ENCODE data around the gene ISLR. TPM values are rescaled to one million over a fixed set of nuclear protein-coding genes. Genes with fewer than 3 reads are reported as not detected.

Gene ISLR
- polyA plus RNA-seq, 1 donor (not counting 4 experiments of a cell fraction or from before 2014, with no cell fraction given), result not detected

- no peaks in the 10 kb centered on the region for H3K4me1 ChIP-seq (ENCODE audit: control insufficient read depth, extremely low read depth, insufficient read depth, low read length)
- H3K27me3 ChIP-seq (ENCODE audit: control insufficient read depth, extremely low read depth, insufficient read depth, low read length), result no peaks in the 10 kb centered on the region
- no peaks in the 10 kb centered on the region for H3K9me3 ChIP-seq (ENCODE audit: control insufficient read depth, low read depth, low read length)
- H3K79me2 ChIP-seq (ENCODE audit: control insufficient read depth, insufficient read depth, low read length), result no peaks in the 10 kb centered on the region
- H3K36me3 ChIP-seq (ENCODE audit: control insufficient read depth in 2 of 2, extremely low read depth in 1 of 2, insufficient read depth in 2 of 2, low read length in 2 of 2), result no peaks in the 10 kb centered on the region
- DNase-seq (ENCODE audit: low read depth, low spot score) (no peak), FAIRE-seq (no peak)
- dilution Hi-C loops (cut with MboI; ENCODE audit: extremely low pct_ligation_motif_present, low sequenced_read_pairs), result no loop called here
- no peak overlapping the region for H3K27ac ChIP-seq (ENCODE audit: control insufficient read depth, insufficient read depth, low read length)
- TF ChIP-seq CTCF (optimal IDR thresholded peaks at IDR 0.05 in 1 of 3, IDR thresholded peaks at IDR 0.05 in 1 of 3, conservative IDR thresholded peaks at IDR 0.05 in 1 of 3; ENCODE audit: extremely low read depth in 1 of 3, insufficient read depth in 2 of 3, low read length in 3 of 3) (no peak), EZH2 (IDR thresholded peaks at IDR 0.05; ENCODE audit: low read length) (no peak)
- no peaks in the 10 kb centered on the region for H4K20me1 ChIP-seq (ENCODE audit: control insufficient read depth, extremely low read depth, insufficient read depth, low read length)
- H3K9me1 ChIP-seq (ENCODE audit: control insufficient read depth, extremely low read depth, insufficient read depth, low read length), result no peaks in the 10 kb centered on the region
- H3K4me2 ChIP-seq (ENCODE audit: control insufficient read depth, extremely low read depth, insufficient read depth, low read depth, low read length), result no peak overlapping the region
- no peak overlapping the region for H2AFZ ChIP-seq (ENCODE audit: control insufficient read depth, low read length)
- H3K9ac ChIP-seq (ENCODE audit: control insufficient read depth, extremely low read depth, insufficient read depth, low read length), result no peak overlapping the region
- no peak overlapping the region for H3K4me3 ChIP-seq (ENCODE audit: control insufficient read depth in 2 of 3, extremely low read depth in 1 of 3, insufficient read depth in 2 of 3, low read depth in 1 of 3, low read length in 3 of 3)
Measured at GRCh38 chr15:74146277-74146800, 27.2 kb upstream of the ISLR start.

GRCh38 chr15:74147051-74147450 is 26.5 kb upstream of the ISLR start:
- TF ChIP-seq EZH2 (IDR thresholded peaks at IDR 0.05; ENCODE audit: low read length) (no peak), CTCF (optimal IDR thresholded peaks at IDR 0.05 in 1 of 3, IDR thresholded peaks at IDR 0.05 in 1 of 3, conservative IDR thresholded peaks at IDR 0.05 in 1 of 3; ENCODE audit: extremely low read depth in 1 of 3, insufficient read depth in 2 of 3, low read length in 3 of 3) (no peak)
- DNase-seq (ENCODE audit: low read depth, low spot score) (no peak), FAIRE-seq (no peak)
- Histone ChIP-seq H3K79me2 (ENCODE audit: control insufficient read depth, insufficient read depth, low read length) (no peaks in the 10 kb centered on the region), H3K27ac (ENCODE audit: control insufficient read depth, insufficient read depth, low read length) (no peak overlapping the region), H3K9ac (ENCODE audit: control insufficient read depth, extremely low read depth, insufficient read depth, low read length) (no peak overlapping the region), H3K4me1 (ENCODE audit: control insufficient read depth, extremely low read depth, insufficient read depth, low read length) (no peaks in the 10 kb centered on the region), H3K9me1 (ENCODE audit: control insufficient read depth, extremely low read depth, insufficient read depth, low read length) (no peaks in the 10 kb centered on the region), H3K27me3 (ENCODE audit: control insufficient read depth, extremely low read depth, insufficient read depth, low read length) (no peaks in the 10 kb centered on the region), H4K20me1 (ENCODE audit: control insufficient read depth, extremely low read depth, insufficient read depth, low read length) (no peaks in the 10 kb centered on the region), H3K9me3 (ENCODE audit: control insufficient read depth, low read depth, low read length) (no peaks in the 10 kb centered on the region), H3K36me3 (ENCODE audit: control insufficient read depth in 2 of 2, extremely low read depth in 1 of 2, insufficient read depth in 2 of 2, low read length in 2 of 2) (no peaks in the 10 kb centered on the region), H3K4me2 (ENCODE audit: control insufficient read depth, extremely low read depth, insufficient read depth, low read depth, low read length) (no peak overlapping the region), H2AFZ (ENCODE audit: control insufficient read depth, low read length) (no peak overlapping the region), H3K4me3 (ENCODE audit: control insufficient read depth in 2 of 3, extremely low read depth in 1 of 3, insufficient read depth in 2 of 3, low read depth in 1 of 3, low read length in 3 of 3) (no peak overlapping the region)
- dilution Hi-C loops (cut with MboI; ENCODE audit: extremely low pct_ligation_motif_present, low sequenced_read_pairs), result no loop called here

All from keratinocyte (primary cell).